ENCODE measurements around the gene GNAL. TPM values are rescaled to one million over a fixed set of nuclear protein-coding genes. Genes with fewer than 3 reads are reported as not detected.

The GNAL gene
- total RNA-seq, 1 donor from 2014 or later, result 5.6 TPM

DNA sequence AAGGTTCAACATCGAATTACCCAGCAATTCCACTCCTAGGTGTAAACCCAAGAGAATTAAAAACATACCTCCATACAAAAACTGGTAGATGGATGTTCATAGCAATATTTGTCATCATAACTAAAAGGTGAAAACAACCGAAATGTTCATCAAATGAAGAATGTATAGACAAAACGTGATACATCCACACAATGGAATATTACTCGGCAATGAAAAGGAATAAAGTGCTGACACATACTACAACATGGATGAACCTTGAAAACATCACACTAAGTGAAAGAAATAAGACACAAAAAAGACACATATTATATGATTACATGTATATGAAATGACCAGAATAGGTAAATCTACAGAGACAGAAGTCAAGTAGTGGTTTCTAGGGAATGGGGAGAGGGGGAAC lies 141.5 kb downstream of the GNAL start:
- Histone ChIP-seq H3K27ac (no peak overlapping the region), H3K9me3 (no peaks in the 10 kb centered on the region), H3K36me3 (no peaks in the 10 kb centered on the region), H3K27me3 (ENCODE audit: low read depth) (no peaks in the 10 kb centered on the region), H3K4me3 (no peak overlapping the region), H3K4me1 (no peaks in the 10 kb centered on the region)
- intact Hi-C loops (cut with DNase I), result no loop called here
- TF ChIP-seq CTCF (IDR thresholded peaks at IDR 0.05), result no peak
- ATAC-seq (no peak), DNase-seq (no peak)

DNA sequence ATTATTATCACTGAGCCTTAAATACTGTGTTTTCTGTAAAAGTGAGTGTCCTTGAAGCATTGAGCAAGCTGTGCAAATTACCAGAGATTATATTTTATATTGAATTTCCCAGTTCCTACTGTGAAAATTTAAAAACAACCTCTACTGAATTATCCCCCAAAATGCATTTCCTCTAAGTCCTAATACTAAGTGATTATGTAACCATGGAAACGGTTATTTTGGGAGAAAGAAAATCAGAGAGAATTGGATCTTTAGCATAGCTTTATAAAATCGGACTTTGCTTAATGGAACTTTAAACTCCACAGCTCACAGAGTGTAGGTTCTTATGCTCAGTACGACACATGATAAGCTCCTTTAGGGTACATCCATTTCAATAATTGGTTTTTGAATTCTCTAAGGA lies 142.9 kb downstream of the GNAL start:
- TF ChIP-seq CTCF (IDR thresholded peaks at IDR 0.05), result no peak
- DNase-seq, result no peak
- intact Hi-C loops (cut with DNase I), result no loop called here
- Histone ChIP-seq H3K27ac (no peak overlapping the region), H3K4me3 (no peak overlapping the region), H3K9me3 (no peaks in the 10 kb centered on the region), H3K36me3 (no peaks in the 10 kb centered on the region), H3K27me3 (ENCODE audit: low read depth) (no peaks in the 10 kb centered on the region), H3K4me1 (no peaks in the 10 kb centered on the region)
- ATAC-seq, result no peak

- DNase-seq (no peak), ATAC-seq (peak in 1 of 2 donors; percentile 47)
- Histone ChIP-seq H3K4me3 (no peak overlapping the region), H3K36me3 (no peaks in the 10 kb centered on the region), H3K27ac (no peak overlapping the region), H3K4me1 (no peaks in the 10 kb centered on the region), H3K9me3 (no peaks in the 10 kb centered on the region), H3K27me3 (ENCODE audit: low read depth) (no peaks in the 10 kb centered on the region)
- intact Hi-C loops (cut with DNase I), result no loop called here
- TF ChIP-seq CTCF (IDR thresholded peaks at IDR 0.05), result no peak
Measured at GRCh38 chr18:11834772-11835171, 145.7 kb downstream of the GNAL start.

DNA sequence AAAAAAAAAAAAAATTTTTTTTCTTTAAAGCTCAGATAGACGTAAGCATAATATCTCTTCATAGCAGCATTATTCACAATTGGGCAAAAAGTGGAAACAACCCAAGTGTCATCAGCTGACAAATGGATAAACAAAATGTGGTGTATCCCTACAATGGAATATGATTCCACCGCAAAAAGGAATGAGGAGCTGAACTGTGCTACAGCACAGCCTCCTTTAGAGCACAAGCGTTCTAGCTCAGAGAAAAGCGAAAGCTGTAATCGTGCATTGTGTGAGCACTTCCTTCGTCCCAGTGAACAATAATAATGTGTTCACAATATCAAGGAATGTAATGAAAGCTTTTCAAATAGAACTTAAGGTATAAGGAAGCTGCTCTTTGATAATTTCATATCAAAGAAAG lies 150.5 kb downstream of the GNAL start:
- no peak overlapping the region for H3K27ac ChIP-seq
- no peaks in the 10 kb centered on the region for H3K9me3 ChIP-seq
- ATAC-seq, result no peak
- intact Hi-C loops (cut with DNase I), result no loop called here
- TF ChIP-seq CTCF (IDR thresholded peaks at IDR 0.05), result no peak
- no peak for DNase-seq
- no peaks in the 10 kb centered on the region for H3K36me3 ChIP-seq
- no peaks in the 10 kb centered on the region for H3K4me1 ChIP-seq
- no peaks in the 10 kb centered on the region for H3K27me3 ChIP-seq (ENCODE audit: low read depth)
- no peak overlapping the region for H3K4me3 ChIP-seq

DNA sequence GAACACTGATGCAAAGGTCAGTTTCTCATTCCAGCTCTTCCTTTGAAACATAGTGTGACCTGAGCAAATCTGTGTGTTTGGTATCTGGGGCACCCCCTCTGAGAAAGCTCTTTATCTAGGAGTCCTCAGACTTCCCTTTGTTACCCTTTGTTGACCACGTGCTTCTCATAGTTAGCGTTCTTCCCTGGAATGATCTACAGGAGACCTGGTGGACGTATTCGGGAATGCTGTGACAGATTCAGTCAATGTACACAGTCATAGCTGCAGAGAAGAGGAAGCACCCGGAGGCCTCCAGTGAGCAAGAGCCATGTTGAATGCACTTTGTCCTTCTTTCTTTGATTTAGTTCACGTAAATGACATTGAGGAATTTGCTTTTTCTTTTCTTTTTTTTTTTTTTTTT lies 151.4 kb downstream of the GNAL start:
- H3K27ac ChIP-seq, result no peak overlapping the region
- ATAC-seq, result no peak
- no peaks in the 10 kb centered on the region for H3K4me1 ChIP-seq
- H3K27me3 ChIP-seq (ENCODE audit: low read depth), result no peaks in the 10 kb centered on the region
- intact Hi-C loops (cut with DNase I), result no loop called here
- no peak for DNase-seq
- H3K9me3 ChIP-seq, result no peaks in the 10 kb centered on the region
- TF ChIP-seq CTCF (IDR thresholded peaks at IDR 0.05), result no peak
- no peaks in the 10 kb centered on the region for H3K36me3 ChIP-seq
- no peak overlapping the region for H3K4me3 ChIP-seq

- DNase-seq (no peak), ATAC-seq (no peak)
- intact Hi-C loops (cut with DNase I), result no loop called here
- H3K27me3 ChIP-seq (ENCODE audit: low read depth), result no peaks in the 10 kb centered on the region
- no peaks in the 10 kb centered on the region for H3K4me1 ChIP-seq
- no peaks in the 10 kb centered on the region for H3K36me3 ChIP-seq
- H3K9me3 ChIP-seq, result no peaks in the 10 kb centered on the region
- no peak overlapping the region for H3K4me3 ChIP-seq
- H3K27ac ChIP-seq, result no peak overlapping the region
- no peak for TF ChIP-seq CTCF (IDR thresholded peaks at IDR 0.05)
Measured at GRCh38 chr18:11842562-11842961, 153.5 kb downstream of the GNAL start.

Measured in lower lobe of right lung (tissue), 2 donors.